HCT116 (cell line): Measurements from ENCODE around the gene SPDYE2.
"Not testable (repeated sequence)": the region's sequence is repeated elsewhere in the genome, so short reads cannot be mapped to it uniquely, and the experiment has no call there.

Experiments
- CTCF ChIP-seq, 3 experiments: fragments of 200-600 bp in 1 of 3; sonication (generic) in 1 of 3; IDR thresholded peaks in 2 of 3; conservative IDR thresholded peaks in 1 of 3; 2 replicates each; pipeline ENCODE4 v1.5.1; 2012 to 2017; ENCODE audit warnings: low read depth in 2 of 3, low read length in 2 of 3, antibody characterized with exemption in 1 of 3, borderline replicate concordance in 1 of 3, control low read depth in 1 of 3, mild to moderate bottlenecking in 1 of 3, mixed read lengths in 1 of 3, mixed run types in 1 of 3, moderate library complexity in 1 of 3; ENCODE audit not compliant: insufficient read depth in 1 of 3
- EGR1 ChIP-seq: IDR thresholded peaks from 2 replicates; pipeline ENCODE4 v1.6.1; 2012; ENCODE audit warnings: low read depth
- POLR2A ChIP-seq: IDR thresholded peaks from 2 replicates; pipeline ENCODE4 v1.7.0; 2011; ENCODE audit warnings: borderline replicate concordance; ENCODE audit not compliant: insufficient read depth, insufficient read length; ENCODE audit errors: extremely low read depth
- POLR2AphosphoS5 ChIP-seq: IDR thresholded peaks from 2 replicates; pipeline ENCODE4 v1.6.1; 2011; ENCODE audit warnings: mild to moderate bottlenecking, low read depth, low read length, moderate library complexity
- RAD21 ChIP-seq: IDR thresholded peaks from 2 replicates; pipeline ENCODE4 v1.6.1; 2012; ENCODE audit warnings: low read depth, mild to moderate bottlenecking
- SIN3A ChIP-seq: IDR thresholded peaks from 2 replicates; pipeline ENCODE4 v1.6.1; 2012; ENCODE audit warnings: low read depth
- YY1 ChIP-seq: IDR thresholded peaks from 2 replicates; pipeline ENCODE4 v1.6.1; 2011; ENCODE audit warnings: low read length, low read depth, moderate library complexity, mild to moderate bottlenecking; ENCODE audit not compliant: insufficient replicate concordance; ENCODE audit errors: extremely low read depth
- ZNF274 ChIP-seq: fragments of 200-500 bp; sonication (Bioruptor generic); IDR thresholded peaks from 2 replicates; pipeline ENCODE4 v1.6.1; 2014; ENCODE audit warnings: mild to moderate bottlenecking, low read depth, low read length, inconsistent platforms

- not testable (repeated sequence) for TF ChIP-seq POLR2A; RAD21; CTCF (IDR thresholded peaks at IDR 0.05 in 2 of 3, conservative IDR thresholded peaks at IDR 0.05 in 1 of 3; ENCODE audit: borderline replicate concordance in 1 of 3, insufficient read depth in 1 of 3, low read depth in 2 of 3, low read length in 2 of 3); EGR1; ZNF274; YY1; SIN3A; POLR2AphosphoS5
Observed at GRCh38 chr7:102578486-102578885, 27.5 kb downstream of the SPDYE2 start.
